NCI-H510A treated with DMSO at 0.1 percent for 48 hours (cell line): Measurements from ENCODE around the gene IFNLR1.

ENCODE experiments used
- DNase-seq: peaks from one replicate; lab custom pipeline; 2025; lab: John Stamatoyannopoulos, UW

IFNLR1 gene

DNA sequence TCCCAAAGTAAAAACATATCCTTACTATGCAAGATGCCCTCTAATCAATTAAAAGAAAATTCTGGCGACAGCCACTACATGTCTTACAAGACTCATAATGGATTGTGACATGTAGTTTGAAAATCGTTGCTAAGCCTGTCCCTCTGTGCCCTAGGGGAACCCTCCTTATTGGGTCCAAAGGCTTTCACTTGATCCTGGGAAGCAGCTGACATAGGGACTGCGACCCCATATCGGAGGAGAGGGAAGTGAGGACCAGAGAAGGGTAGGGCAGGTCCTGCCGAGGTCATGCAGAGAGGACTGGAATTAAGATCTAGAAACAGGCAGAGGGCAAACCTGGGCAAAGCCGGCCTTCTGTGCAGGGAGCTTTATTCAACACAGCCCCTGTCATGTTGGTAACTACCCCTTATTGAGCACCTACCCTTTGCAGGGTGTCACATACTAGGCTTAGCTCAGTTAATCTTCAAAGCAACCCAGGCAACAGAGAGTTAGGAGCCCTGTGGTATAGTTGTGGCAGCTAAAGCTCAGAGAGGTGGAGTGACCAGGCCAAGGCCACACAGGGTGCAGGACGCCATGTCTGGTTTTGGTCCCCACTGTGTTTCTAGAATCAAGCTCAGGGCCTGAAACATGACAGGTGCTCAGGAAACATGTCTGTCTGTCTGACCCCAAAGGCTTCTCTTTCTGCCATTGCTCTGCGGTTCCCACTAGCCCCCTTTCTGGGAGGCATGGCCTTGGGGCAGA lies 18.4 kb upstream of the IFNLR1 start:
- DNase-seq, result no peak

GRCh38 chr1:24204116-24204515 lies 17.0 kb upstream of the IFNLR1 start:
- DNase-seq, result no peak

DNA sequence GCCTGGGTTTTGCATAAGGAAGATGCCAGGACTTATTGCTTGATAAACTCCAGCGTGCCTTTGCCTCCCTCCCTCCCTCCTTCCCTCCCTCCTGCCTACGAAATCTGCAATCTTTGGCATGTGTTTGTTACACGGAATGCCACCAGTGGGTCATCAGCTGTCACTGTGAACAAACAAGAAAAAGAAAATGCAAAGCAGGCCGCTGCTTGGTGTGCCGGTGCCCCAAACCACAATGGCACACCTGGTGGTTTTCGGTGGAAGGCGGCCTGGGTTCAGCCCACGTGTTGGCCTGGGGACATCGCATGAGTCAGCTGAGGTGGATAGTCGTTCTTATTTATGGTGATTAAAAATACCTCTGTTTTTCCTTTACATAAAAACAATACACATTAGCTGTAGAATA lies 16.3 kb upstream of the IFNLR1 start:
- no peak for DNase-seq

GRCh38 chr1:24202987-24203386 lies 15.9 kb upstream of the IFNLR1 start:
- DNase-seq, result no peak

DNA sequence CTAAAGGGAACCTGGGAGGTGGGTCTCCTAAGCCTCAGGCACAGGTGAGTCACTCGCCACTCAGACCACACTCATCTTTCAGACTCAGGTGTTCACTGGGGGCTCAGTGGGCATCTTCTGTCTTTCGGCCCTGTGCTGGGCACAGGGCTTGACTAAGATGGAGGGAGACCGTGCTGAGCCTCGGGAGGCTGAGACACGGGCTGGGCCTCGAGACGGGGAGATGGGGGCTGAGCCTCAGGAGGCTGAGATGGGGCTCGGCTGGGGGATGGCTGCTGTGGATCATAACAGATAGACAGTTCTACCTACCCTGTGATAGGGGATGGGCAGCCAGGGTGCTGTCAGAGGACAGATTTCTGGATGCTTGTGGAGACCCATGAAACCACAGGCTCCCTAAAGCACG lies 15.5 kb upstream of the IFNLR1 start:
- no peak for DNase-seq

GRCh38 chr1:24201941-24202440 lies 14.9 kb upstream of the IFNLR1 start:
- DNase-seq, result peak; percentile 76

DNA sequence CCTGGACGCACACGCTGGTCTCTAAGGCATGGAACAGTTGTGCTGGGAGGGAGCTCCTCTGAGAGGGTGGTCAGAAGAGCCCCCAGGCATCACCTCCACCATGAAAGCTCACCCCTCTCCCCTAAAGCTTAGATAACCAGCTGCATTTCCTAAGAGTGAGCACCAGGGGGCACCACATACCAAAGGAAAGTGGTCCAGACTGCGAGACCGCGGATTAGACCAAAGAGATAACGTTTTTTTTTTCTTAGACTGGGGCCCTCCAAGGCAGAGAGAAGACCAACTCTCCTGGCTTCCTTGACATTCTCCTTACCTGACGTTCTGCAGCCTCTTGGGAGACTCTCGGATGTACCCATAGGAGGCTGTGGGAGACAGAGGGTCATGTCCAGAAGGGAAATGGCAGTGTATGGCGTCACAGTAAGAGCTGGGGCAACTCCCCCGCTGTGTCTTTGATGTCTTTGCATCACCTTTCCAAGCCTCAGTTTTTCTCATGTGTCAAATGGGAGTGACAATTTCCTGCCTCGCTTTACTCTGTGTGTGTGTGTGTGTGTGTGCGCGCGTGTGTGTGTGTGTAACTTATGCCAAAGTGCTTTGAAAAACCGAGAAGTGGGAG lies 12.3 kb upstream of the IFNLR1 start:
- DNase-seq, result peak; percentile 49

GRCh38 chr1:24198766-24199165 lies 11.7 kb upstream of the IFNLR1 start:
- DNase-seq, result no peak

DNA sequence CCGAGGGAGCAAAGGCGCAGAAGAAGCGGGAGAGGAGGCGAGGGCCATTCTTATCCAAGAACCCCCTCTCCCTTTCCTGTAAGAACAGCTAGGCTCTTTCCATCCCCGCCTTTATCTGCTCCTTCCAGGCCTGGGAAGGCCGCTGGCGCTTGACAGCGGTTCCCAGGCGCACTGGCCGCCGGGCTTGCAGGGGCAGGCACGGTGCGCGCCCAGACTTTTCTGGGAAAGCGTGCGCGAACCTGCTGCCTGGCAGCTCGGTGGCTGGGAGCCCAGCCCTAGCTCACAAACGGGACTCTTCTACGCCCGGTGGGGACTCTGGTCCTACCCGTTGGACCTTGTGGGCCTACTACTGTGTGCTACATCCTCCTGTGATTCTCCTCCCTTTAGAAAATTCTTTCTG lies 8.8 kb upstream of the IFNLR1 start:
- DNase-seq, result no peak

DNA sequence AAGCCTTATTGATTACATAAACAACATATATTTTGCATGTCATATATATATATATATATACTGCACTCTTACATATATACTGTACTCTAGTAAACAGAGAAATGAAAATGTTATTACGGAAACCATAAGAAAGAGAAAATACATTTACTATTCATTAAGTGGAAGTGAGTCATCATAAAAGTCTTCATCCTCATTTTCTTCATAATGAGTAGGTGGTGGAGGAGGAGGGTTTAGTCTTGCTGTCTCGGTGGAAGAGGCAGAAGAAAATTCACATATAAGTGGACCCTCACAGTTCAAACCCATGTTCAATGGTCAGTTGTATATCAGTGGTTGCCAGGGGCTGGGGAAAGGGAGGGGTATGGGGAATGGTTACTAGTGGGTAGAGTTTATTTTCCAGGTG lies 8.0 kb upstream of the IFNLR1 start:
- no peak for DNase-seq

DNA sequence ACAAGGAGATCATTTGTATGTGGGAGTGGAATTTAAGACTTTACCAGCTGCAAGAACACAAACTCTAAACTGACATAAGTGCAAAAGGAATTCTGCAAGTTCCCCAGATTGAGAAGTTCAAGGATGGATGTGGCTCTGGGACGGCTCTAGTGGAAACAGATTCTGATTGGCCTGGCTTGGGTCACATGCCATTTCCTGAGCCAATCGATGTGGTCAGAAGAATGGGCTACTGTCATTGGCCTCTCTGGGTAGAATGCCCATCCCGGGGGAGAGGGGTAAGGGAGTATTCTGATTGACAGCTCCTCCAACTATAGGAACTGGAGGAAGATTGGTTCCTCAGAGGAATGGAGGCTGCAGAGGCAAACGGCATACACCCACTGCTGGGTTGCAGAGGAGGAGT lies 6.0 kb upstream of the IFNLR1 start:
- no peak for DNase-seq

DNA sequence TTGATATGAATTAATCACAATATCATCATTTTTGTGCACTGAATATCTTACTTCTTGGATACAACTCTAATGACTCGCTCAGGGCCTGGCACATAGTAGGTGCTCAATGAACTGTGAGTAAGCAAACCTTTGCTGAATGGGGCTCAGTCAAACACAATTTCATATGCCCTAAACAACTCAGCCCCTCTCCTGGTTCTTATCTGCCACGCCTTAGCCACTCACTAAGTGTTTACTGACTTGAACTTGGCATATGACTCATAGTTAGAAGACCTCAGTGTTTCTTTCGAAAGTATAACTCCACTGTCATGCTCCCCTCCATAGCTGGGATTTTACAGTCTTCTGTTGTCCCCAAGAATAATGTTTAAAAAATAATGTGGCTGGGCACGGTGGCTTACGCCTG lies 4.8 kb upstream of the IFNLR1 start:
- no peak for DNase-seq

DNA sequence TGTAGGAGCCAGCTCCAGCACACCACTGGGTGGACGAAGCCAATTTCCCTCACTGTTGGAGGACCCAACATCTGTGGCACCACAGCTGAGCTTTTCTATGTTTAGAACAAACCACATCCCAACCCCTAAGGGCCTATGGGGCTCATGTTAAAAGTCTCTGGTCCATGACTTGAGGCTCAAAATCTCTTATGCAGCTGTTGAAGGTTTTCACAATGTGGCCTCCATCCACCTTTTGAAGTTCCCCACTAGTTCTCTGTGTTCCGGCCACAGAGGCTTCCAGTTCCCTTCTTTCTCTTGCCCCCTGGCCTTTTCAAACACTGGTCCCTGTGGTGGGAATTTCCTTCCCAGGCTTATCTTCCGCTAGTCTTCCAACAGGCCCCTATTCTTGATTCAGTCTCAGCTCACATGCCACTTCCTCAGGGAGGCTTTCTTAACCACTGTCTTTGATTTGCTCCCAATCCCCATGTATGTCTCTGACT lies 3.9 kb upstream of the IFNLR1 start:
- DNase-seq, result no peak

GRCh38 chr1:24189528-24189927 lies 2.4 kb upstream of the IFNLR1 start:
- DNase-seq, result no peak

- no peak for DNase-seq
Observed at GRCh38 chr1:24186711-24186992, 437 bp downstream of the IFNLR1 start.

DNA sequence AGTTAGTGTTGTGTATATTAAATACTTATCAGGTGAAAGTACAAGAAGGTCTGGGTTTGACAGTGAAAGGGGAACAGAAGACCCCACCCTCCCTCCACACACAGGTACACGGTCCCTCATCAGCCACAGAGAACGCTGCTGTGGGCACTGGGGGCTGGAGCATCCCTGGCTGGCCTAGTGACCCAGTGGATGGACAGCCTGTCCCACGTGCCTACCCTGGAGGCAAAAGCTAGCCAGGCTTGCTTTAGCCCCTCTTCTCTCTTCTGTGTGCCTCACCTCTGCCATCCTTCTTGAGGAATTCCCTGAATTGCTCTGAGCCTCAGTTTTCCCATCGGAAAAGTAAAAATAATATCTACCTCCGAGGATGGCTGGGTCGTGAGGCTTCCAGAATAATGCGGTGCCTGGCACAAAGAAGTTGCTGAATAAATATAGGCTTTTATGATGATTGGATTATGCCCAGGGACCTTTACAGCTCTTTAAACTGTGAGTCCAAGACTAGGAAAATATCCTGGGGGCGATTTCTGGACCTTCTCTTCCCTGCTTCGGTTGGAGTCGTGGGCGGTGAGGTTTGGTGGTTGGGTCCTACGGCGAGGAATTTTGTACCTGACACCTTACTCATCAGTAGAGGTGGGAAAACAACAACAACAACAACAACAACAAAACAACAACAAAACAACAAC lies 918 bp downstream of the IFNLR1 start:
- DNase-seq, result no peak

- DNase-seq, result no peak
Observed at GRCh38 chr1:24185076-24185475, 2.0 kb downstream of the IFNLR1 start.

GRCh38 chr1:24182061-24182460 lies 5.0 kb downstream of the IFNLR1 start:
- DNase-seq, result no peak

GRCh38 chr1:24181619-24182018 lies 5.5 kb downstream of the IFNLR1 start:
- DNase-seq, result no peak

GRCh38 chr1:24180676-24181075 lies 6.4 kb downstream of the IFNLR1 start:
- DNase-seq, result no peak

GRCh38 chr1:24179251-24179840 lies 7.7 kb downstream of the IFNLR1 start:
- no peak for DNase-seq

GRCh38 chr1:24178407-24178806 lies 8.7 kb downstream of the IFNLR1 start:
- no peak for DNase-seq

DNA sequence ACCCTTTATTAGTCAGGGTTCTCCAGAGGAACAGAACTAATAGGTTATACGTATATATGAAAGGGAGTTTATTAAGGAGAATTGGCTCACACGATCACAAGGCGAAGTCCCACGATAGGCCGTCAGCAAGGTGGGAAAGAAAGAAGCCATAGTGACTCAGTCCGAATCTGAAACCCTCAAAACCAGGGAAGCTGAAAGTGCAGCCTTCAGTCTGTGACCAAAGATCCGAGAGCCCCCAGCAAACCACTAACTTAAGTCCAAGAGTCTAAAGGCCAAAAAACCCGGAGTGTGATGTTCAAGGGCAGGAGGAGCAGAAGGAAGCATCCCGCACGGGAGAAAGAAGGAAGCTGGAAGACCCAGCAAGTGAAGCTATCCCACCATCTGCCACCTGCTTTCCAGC lies 9.9 kb downstream of the IFNLR1 start:
- no peak for DNase-seq
